ENCODE results near the gene MKNK2. TPM values are rescaled to one million over a fixed set of nuclear protein-coding genes. Genes with fewer than 3 reads are reported as not detected.
A peak's percentile ranks its signal among the peaks of the same experiment; 100 is the strongest.

Gene MKNK2
- total RNA-seq, 1 experiment from 2014 or later: 271 TPM

DNA sequence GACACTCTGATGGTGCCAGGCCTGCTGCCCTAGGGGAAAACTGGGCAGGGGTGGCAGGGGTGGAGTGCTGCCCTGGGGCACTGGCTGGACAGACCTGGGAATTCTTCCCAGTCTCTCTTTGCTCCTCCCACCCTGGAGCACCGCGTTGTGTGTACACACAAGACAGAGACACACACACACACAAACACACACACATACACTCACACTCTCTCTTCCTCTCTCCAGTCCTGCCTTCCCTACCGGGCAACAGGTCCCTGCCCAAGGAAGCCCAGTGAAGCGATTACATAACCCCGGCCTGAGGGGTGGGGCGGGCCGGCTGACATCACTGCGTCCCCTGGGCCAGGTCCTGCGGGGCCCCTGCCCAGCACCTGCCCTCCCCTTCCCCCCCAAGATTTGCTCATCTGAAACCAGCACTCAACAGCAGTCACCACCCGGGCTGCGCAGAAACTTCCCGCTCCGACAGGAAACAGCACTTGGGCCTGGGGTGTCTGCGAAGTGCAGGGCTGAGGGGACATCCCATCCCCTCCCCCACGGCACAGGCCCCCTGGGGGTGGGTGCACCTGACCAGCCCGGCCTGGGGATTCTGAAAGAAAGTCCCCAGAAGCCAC is 1.2 kb downstream of the MKNK2 start:
- Histone ChIP-seq H4K20me1 (ENCODE audit: insufficient read depth) (peaks cover 5% of the 10 kb centered on the region; the same call in 1 of the 2 replicates), H3K27ac (ENCODE audit: low read depth, low read length) (peak overlapping the region; percentile 85), H3K36me3 (ENCODE audit: control insufficient read depth in 1 of 2, insufficient read depth in 2 of 2, low read length in 2 of 2) (peaks cover 5 to 12% of the 10 kb centered on the region in 2 experiments; a peak in 3 of 4 replicates), H3K9me2 (ENCODE audit: insufficient read depth) (no peaks in the 10 kb centered on the region), H3K79me2 (ENCODE audit: insufficient read depth, low read length) (peaks cover 47% of the 10 kb centered on the region), H2AFZ (ENCODE audit: low read depth, low read length, poor library complexity, severe bottlenecking) (no peak overlapping the region), H3K9me3 (ENCODE audit: control insufficient read depth in 1 of 2, insufficient read depth in 1 of 2, low read depth in 1 of 2, low read length in 2 of 2) (no peaks in the 10 kb centered on the region), H3K9ac (ENCODE audit: low read length) (peak overlapping the region; percentile 90), H3K4me1 (ENCODE audit: control insufficient read depth in 1 of 2, insufficient read depth in 2 of 2, low read length in 2 of 2) (peaks cover 62 to 86% of the 10 kb centered on the region in 2 experiments), H3K4me2 (ENCODE audit: low read length) (peak overlapping the region; percentile 100), H3K4me3 (replicated peaks in 1 of 2; ENCODE audit: low read depth in 1 of 2, low read length in 2 of 2) (peak overlapping the region; percentile 92), H3K27me3 (ENCODE audit: insufficient read depth, low read length) (no peaks in the 10 kb centered on the region)
- POLR2A ChIA-PET: interaction anchor here (1.4 to 4.3 kb wide), 3 partner anchors 10 to 18 kb away, joined by 3 to 17 read pairs (median 11); no protein-coding TSS in a partner anchor
- BruUV-seq (replicated peaks): TSS peak; percentile 67
- TF ChIP-seq SIN3A (IDR thresholded peaks at IDR 0.05; ENCODE audit: low read depth) (no peak), JUND (IDR thresholded peaks at IDR 0.05) (no peak)
- intact Hi-C loops (cut with micrococcal nuclease): no loop called here
- ATAC-seq (peak; percentile 3; the same call in 1 of the 2 replicates), DNase-seq (ENCODE audit: low read depth, low spot score) (no peak)
- RAD21 ChIA-PET (ENCODE audit: low non-redundant PET in 1 of 2, low total read pairs in 2 of 2, uncharacterized antibody in 2 of 2, unreplicated experiment in 2 of 2): no interaction called here
- CTCF ChIA-PET: no interaction called here

DNA sequence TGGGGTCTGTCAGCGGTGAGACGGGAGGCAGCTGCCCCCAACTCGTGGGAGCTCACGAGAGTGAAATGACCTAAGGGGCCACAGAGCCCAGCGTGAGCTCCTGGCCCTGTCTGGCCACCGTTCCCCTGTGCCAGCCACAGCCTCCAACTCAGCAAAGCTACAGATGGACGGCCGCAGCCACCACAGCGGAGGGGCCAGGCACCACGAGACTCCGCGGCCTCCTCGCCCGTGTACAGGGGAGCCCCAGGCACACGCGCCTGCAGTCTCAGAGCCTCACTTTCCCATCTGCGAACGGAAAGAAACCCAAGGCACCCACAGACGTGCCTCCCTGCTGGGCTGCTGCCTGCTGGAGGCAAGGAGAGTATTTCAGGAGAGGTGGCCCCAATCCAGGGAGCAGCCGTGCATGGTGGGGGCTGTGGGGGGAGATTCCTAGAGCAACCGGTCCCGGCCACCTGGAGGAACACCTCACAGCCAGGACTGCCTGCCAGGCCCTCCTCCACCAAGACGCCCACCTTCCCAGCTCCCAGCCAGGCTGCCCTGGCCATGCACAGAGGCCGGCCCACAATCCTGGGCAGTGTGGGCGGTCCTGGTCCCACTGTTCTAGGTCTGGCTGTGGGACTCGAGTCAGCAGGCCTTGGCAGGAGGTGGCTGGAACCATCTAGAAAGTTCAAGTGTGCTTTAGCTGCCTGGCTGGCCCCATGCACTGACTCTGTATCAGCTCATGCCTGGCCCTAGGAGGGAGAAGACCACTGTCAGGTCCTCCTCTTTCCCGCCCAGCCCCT is 1.9 kb downstream of the MKNK2 start:
- ChIA-PET RAD21 (ENCODE audit: low non-redundant PET in 1 of 2, low total read pairs in 2 of 2, uncharacterized antibody in 2 of 2, unreplicated experiment in 2 of 2) (no interaction called here), CTCF (no interaction called here), POLR2A (interaction anchor here (1.1 to 4.3 kb wide), 4 partner anchors 10 to 18 kb away, joined by 3 to 17 read pairs (median 7); no protein-coding TSS in a partner anchor)
- Histone ChIP-seq H3K9me3 (ENCODE audit: control insufficient read depth in 1 of 2, insufficient read depth in 1 of 2, low read depth in 1 of 2, low read length in 2 of 2) (no peaks in the 10 kb centered on the region), H3K9ac (ENCODE audit: low read length) (peak overlapping the region; percentile 90), H3K27me3 (ENCODE audit: insufficient read depth, low read length) (no peaks in the 10 kb centered on the region), H3K27ac (ENCODE audit: low read depth, low read length) (peak overlapping the region; percentile 85), H3K4me3 (replicated peaks in 1 of 2; ENCODE audit: low read depth in 1 of 2, low read length in 2 of 2) (peak overlapping the region; percentile 92), H3K4me1 (ENCODE audit: control insufficient read depth in 1 of 2, insufficient read depth in 2 of 2, low read length in 2 of 2) (peaks cover 57 to 85% of the 10 kb centered on the region in 2 experiments), H4K20me1 (ENCODE audit: insufficient read depth) (peaks cover 5% of the 10 kb centered on the region; the same call in 1 of the 2 replicates), H3K79me2 (ENCODE audit: insufficient read depth, low read length) (peaks cover 52% of the 10 kb centered on the region), H3K4me2 (ENCODE audit: low read length) (peak overlapping the region; percentile 100), H3K36me3 (ENCODE audit: control insufficient read depth in 1 of 2, insufficient read depth in 2 of 2, low read length in 2 of 2) (peaks cover 5 to 13% of the 10 kb centered on the region in 2 experiments; a peak in 3 of 4 replicates), H2AFZ (ENCODE audit: low read depth, low read length, poor library complexity, severe bottlenecking) (no peak overlapping the region), H3K9me2 (ENCODE audit: insufficient read depth) (no peaks in the 10 kb centered on the region)
- DNase-seq (ENCODE audit: low read depth, low spot score): no peak
- intact Hi-C loops (cut with micrococcal nuclease): no loop called here
- TF ChIP-seq POLR2AphosphoS5 (IDR thresholded peaks at IDR 0.05; ENCODE audit: low read depth, low read length): peak; percentile 8; the same call in 1 of the 2 replicates
- TF ChIP-seq EGR1 (IDR thresholded peaks at IDR 0.05; ENCODE audit: low read depth): no peak
- TF ChIP-seq EZH2 (IDR thresholded peaks at IDR 0.05): no peak
- no peak for TF ChIP-seq RAD21 (IDR thresholded peaks at IDR 0.05; ENCODE audit: low read depth)
- no peak for ATAC-seq
- BruUV-seq (replicated peaks): no TSS peak
